Endothelial cell of umbilical vein (primary cell): ENCODE measurements around the gene TFDP1. TPM values are rescaled to one million over a fixed set of nuclear protein-coding genes. Genes with fewer than 3 reads are reported as not detected.

Experiments used
- BruUV-seq: library from RNA; stranded (reverse); fragments of 400-500 nt; replicated peaks from 2 replicates; lab custom pipeline; 2021; lab: Mats Ljungman, UMichigan
- CTCF ChIA-PET: fragments of 300-600, 350-600 bp; sonication (Branson Sonifier 250); formaldehyde crosslinking; loops from one replicate; lab custom pipeline; 2021; ENCODE audit warnings: antibody characterized with exemption, inconsistent platforms; lab: Charles Lee
- POLR2A ChIA-PET: fragments of 300-600, 350-600 bp; sonication (Branson Sonifier 250); formaldehyde crosslinking; loops from one replicate; lab custom pipeline; 2021; ENCODE audit warnings: antibody characterized with exemption, inconsistent platforms; lab: Charles Lee
- DNase-seq: peaks from one replicate; pipeline ENCODE4 v3.0.0-alpha.2; 2011; ENCODE audit warnings: low read depth, low spot score
- FAIRE-seq: peaks from 2 replicates; lab custom pipeline; 2011; peaks lifted over from hg19 to GRCh38; lab: Jason Lieb, UNC
- H2AFZ ChIP-seq: 2 replicates; pipeline ENCODE4 v1.6.0; 2012; ENCODE audit warnings: low read depth, low read length, control low read depth, inconsistent platforms
- H3K27ac ChIP-seq: 2 replicates; pipeline ENCODE4 v1.5.1; 2011; ENCODE audit warnings: low read depth, mild to moderate bottlenecking, control low read depth, low read length, moderate library complexity; ENCODE audit not compliant: insufficient read depth
- H3K27me3 ChIP-seq, 2 experiments: 2 replicates each; pipeline versions ENCODE4 v1.6.0 to v1.6.1; 2011; ENCODE audit warnings: low read length in 2 of 2, mixed read lengths in 1 of 2; ENCODE audit not compliant: control insufficient read depth in 2 of 2, insufficient read depth in 2 of 2
- H3K36me3 ChIP-seq, 2 experiments: 2 replicates in 1 of 2; 3 replicates in 1 of 2; pipeline ENCODE4 v1.5.1; 2011; ENCODE audit warnings: low read length in 2 of 2, mild to moderate bottlenecking in 1 of 2, moderate library complexity in 1 of 2; ENCODE audit not compliant: control insufficient read depth in 2 of 2, insufficient read depth in 2 of 2; ENCODE audit errors: extremely low read depth in 1 of 2
- H3K4me1 ChIP-seq: 3 replicates; pipeline ENCODE4 v1.5.1; 2011; ENCODE audit warnings: mild to moderate bottlenecking, low read length; ENCODE audit not compliant: control insufficient read depth, insufficient read depth; ENCODE audit errors: extremely low read depth
- H3K4me2 ChIP-seq: 2 replicates; pipeline ENCODE4 v1.6.1; 2011; ENCODE audit warnings: low read length, control low read depth, mixed read lengths; ENCODE audit not compliant: insufficient read depth
- H3K4me3 ChIP-seq, 3 experiments: fragments of 200-600 bp in 1 of 3; sonication (generic), shearing (Covaris generic) in 1 of 3; replicated peaks in 1 of 3; 2 replicates each; pipeline ENCODE4 v1.5.1; 2011 to 2016; ENCODE audit warnings: control low read depth in 3 of 3, low read length in 3 of 3, mild to moderate bottlenecking in 2 of 3, inconsistent platforms in 1 of 3, low read depth in 1 of 3, moderate library complexity in 1 of 3; ENCODE audit not compliant: insufficient read depth in 1 of 3
- H3K79me2 ChIP-seq: 2 replicates; pipeline ENCODE4 v1.6.0; 2012; ENCODE audit warnings: low read length, inconsistent platforms; ENCODE audit not compliant: control insufficient read depth, insufficient read depth
- H3K9ac ChIP-seq: replicated peaks from 2 replicates; pipeline ENCODE3; 2011; ENCODE audit warnings: low read length, control low read depth; ENCODE audit not compliant: insufficient read depth; ENCODE audit errors: extremely low read depth
- H3K9me1 ChIP-seq: replicated peaks from 3 replicates; pipeline ENCODE4 v1.6.0; 2011; ENCODE audit warnings: mild to moderate bottlenecking, low read length; ENCODE audit not compliant: control insufficient read depth, insufficient read depth; ENCODE audit errors: extremely low read depth
- H3K9me3 ChIP-seq: replicated peaks from 2 replicates; pipeline ENCODE4 v1.5.1; 2012; ENCODE audit warnings: low read length, inconsistent platforms; ENCODE audit not compliant: control insufficient read depth, insufficient read depth
- H4K20me1 ChIP-seq: replicated peaks from 2 replicates; pipeline ENCODE3; 2011; ENCODE audit warnings: mild to moderate bottlenecking, low read length; ENCODE audit not compliant: control insufficient read depth, insufficient read depth; ENCODE audit errors: extremely low read depth
- EZH2 ChIP-seq: IDR thresholded peaks from 2 replicates; pipeline ENCODE4 v1.6.1; 2012; ENCODE audit warnings: borderline replicate concordance, low read depth, mild to moderate bottlenecking, moderate library complexity, low read length, inconsistent platforms; ENCODE audit not compliant: severe bottlenecking
- FOS ChIP-seq: IDR thresholded peaks from 2 replicates; pipeline ENCODE4 v1.6.1; 2011; ENCODE audit warnings: mild to moderate bottlenecking, low read length, moderate library complexity, borderline replicate concordance; ENCODE audit not compliant: insufficient read depth
- GATA2 ChIP-seq: IDR thresholded peaks from 2 replicates; pipeline ENCODE4 v1.7.0; 2011; ENCODE audit warnings: low read depth, mild to moderate bottlenecking, moderate library complexity, mixed read lengths, low read length; ENCODE audit not compliant: insufficient read length, insufficient read depth
- JUN ChIP-seq: IDR thresholded peaks from 2 replicates; pipeline ENCODE4 v1.6.1; 2011; ENCODE audit warnings: borderline replicate concordance, low read depth; ENCODE audit not compliant: insufficient read length, insufficient read depth
- MAX ChIP-seq: IDR thresholded peaks from 2 replicates; pipeline ENCODE4 v1.6.1; 2011; ENCODE audit not compliant: insufficient read depth, insufficient read length
- MYC ChIP-seq: IDR thresholded peaks from one replicate; pipeline ENCODE4 v1.6.1; 2011; ENCODE audit warnings: mild to moderate bottlenecking, low read depth, low read length
- POLR2A ChIP-seq: IDR thresholded peaks from 2 replicates; pipeline ENCODE4 v1.6.1; 2012; ENCODE audit warnings: low read depth, mild to moderate bottlenecking, control low read depth, low read length
- POLR2AphosphoS5 ChIP-seq: IDR thresholded peaks from 2 replicates; pipeline ENCODE4 v1.6.1; 2012; ENCODE audit warnings: low read depth, mild to moderate bottlenecking, control low read depth, low read length, moderate library complexity; ENCODE audit not compliant: insufficient read depth
- dilution Hi-C: fragments of 300-500 bp; cut with MboI; formaldehyde crosslinking; loops from one replicate; pipeline ENCODE4 v1.15.0; 2019; ENCODE audit warnings: low sequenced_read_pairs; ENCODE audit not compliant: extremely low pct_ligation_motif_present
- intact Hi-C: fragments of 100-400 bp; cut with micrococcal nuclease; formaldehyde crosslinking; loops from one replicate; pipeline ENCODE4 v1.10.0; 2022
- polyA plus RNA-seq, 4 experiments: library from polyadenylated mRNA; depleted of rRNA in 3 of 4; stranded (reverse) in 3 of 4; unstranded in 1 of 4; fragments of >200 nt; gene quantifications; 2 replicates each; pipeline versions ENCODE4 v1.2.1 to v1.2.3, GENCODE V29; 2011 to 2012; ENCODE audit warnings: missing spikeins in 1 of 4
- total RNA-seq: library from RNA; stranded (reverse); gene quantifications from 2 replicates; pipeline ENCODE4 v1.2.3, GENCODE V29; 2021
- TF ChIP-seq, protein P1 (sequence below), 2 donors: IDR thresholded peaks; 1 replicate in 1 of 2; 2 replicates in 1 of 2; pipeline ENCODE4 v1.5.1; 2011; ENCODE audit warnings: low read length in 2 of 2, mild to moderate bottlenecking in 2 of 2, moderate library complexity in 2 of 2, control low read depth in 1 of 2, inconsistent platforms in 1 of 2, low read depth in 1 of 2; ENCODE audit not compliant: insufficient read depth in 1 of 2; ENCODE audit errors: extremely low read depth in 1 of 2

TFDP1 gene
- total and polyA plus RNA-seq, 2 donors (not counting 3 experiments of a cell fraction or from before 2014, with no cell fraction given), result 64.3 to 137 TPM

DNA sequence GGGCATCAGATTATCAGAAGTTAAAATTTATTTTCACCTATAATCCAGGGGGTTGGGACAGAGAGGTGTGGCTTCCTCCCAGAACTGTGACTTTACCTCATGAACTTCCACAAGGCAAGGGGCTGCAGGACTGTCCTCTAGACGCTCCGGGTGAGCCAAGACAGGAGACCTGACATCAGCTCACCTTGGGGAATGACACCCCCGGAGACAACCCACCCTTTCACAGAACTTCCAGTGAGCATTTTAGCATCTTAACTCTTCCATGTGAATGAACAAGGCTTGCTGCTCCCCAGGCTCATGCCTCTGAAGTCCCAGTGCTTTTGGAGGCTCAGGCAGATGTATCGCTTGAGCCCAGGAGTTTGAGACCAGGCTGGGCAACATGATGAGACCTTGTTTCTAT is 29.4 kb upstream of the TFDP1 start:
- POLR2A ChIA-PET, result no interaction called here

GRCh38 chr13:113557013-113557412 is 27.5 kb upstream of the TFDP1 start:
- Histone ChIP-seq H3K27ac (no peak overlapping the region), H4K20me1 (no peaks in the 10 kb centered on the region), H3K36me3 (peaks cover 0 to under 1% of the 10 kb centered on the region in 2 experiments), H3K9me3 (no peaks in the 10 kb centered on the region), H3K4me3 (no peak overlapping the region), H2AFZ (no peak overlapping the region), H3K27me3 (no peaks in the 10 kb centered on the region), H3K79me2 (no peaks in the 10 kb centered on the region), H3K9ac (no peak overlapping the region), H3K4me1 (peaks cover 13% of the 10 kb centered on the region), H3K4me2 (no peak overlapping the region), H3K9me1 (no peaks in the 10 kb centered on the region)
- DNase-seq (no peak), FAIRE-seq (no peak)
- dilution Hi-C loops, result no loop called here
- ChIA-PET CTCF (interaction anchor here (1.1 kb wide), 1 partner anchor 12 kb away, joined by 4 read pairs; no protein-coding TSS in a partner anchor), POLR2A (no interaction called here)
- no TSS peak for BruUV-seq
- TF ChIP-seq EZH2, result no peak
- TF ChIP-seq, protein P1, sequence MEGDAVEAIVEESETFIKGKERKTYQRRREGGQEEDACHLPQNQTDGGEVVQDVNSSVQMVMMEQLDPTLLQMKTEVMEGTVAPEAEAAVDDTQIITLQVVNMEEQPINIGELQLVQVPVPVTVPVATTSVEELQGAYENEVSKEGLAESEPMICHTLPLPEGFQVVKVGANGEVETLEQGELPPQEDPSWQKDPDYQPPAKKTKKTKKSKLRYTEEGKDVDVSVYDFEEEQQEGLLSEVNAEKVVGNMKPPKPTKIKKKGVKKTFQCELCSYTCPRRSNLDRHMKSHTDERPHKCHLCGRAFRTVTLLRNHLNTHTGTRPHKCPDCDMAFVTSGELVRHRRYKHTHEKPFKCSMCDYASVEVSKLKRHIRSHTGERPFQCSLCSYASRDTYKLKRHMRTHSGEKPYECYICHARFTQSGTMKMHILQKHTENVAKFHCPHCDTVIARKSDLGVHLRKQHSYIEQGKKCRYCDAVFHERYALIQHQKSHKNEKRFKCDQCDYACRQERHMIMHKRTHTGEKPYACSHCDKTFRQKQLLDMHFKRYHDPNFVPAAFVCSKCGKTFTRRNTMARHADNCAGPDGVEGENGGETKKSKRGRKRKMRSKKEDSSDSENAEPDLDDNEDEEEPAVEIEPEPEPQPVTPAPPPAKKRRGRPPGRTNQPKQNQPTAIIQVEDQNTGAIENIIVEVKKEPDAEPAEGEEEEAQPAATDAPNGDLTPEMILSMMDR (IDR thresholded peaks at IDR 0.05; ENCODE audit: extremely low read depth in 1 of 2, insufficient read depth in 1 of 2, low read depth in 1 of 2, low read length in 2 of 2), result no peak
- no peak for TF ChIP-seq MAX
- no peak for TF ChIP-seq POLR2AphosphoS5
- TF ChIP-seq MYC, result no peak
- no peak for TF ChIP-seq POLR2A
- TF ChIP-seq GATA2, result no peak
- no peak for TF ChIP-seq FOS
- no peak for TF ChIP-seq JUN
- intact Hi-C loops, result no loop called here

More for the DNA sequence above, 29.4 kb upstream of the TFDP1 start:
- Histone ChIP-seq H3K9me1 (no peaks in the 10 kb centered on the region), H3K27me3 (no peaks in the 10 kb centered on the region), H3K9ac (no peak overlapping the region), H3K79me2 (no peaks in the 10 kb centered on the region), H3K4me1 (peaks cover 13% of the 10 kb centered on the region), H3K27ac (no peak overlapping the region), H3K36me3 (peaks cover 3 to 12% of the 10 kb centered on the region in 2 experiments), H4K20me1 (no peaks in the 10 kb centered on the region), H2AFZ (no peak overlapping the region), H3K4me3 (no peak overlapping the region), H3K9me3 (no peaks in the 10 kb centered on the region), H3K4me2 (no peak overlapping the region)
- FAIRE-seq (no peak), DNase-seq (no peak)
- intact Hi-C loops, result no loop called here
- TF ChIP-seq POLR2AphosphoS5, result no peak
- no peak for TF ChIP-seq JUN
- TF ChIP-seq POLR2A, result no peak
- TF ChIP-seq GATA2, result no peak
- no peak for TF ChIP-seq FOS
- TF ChIP-seq MAX, result no peak
- no peak for TF ChIP-seq MYC
- BruUV-seq, result no TSS peak
- dilution Hi-C loops, result no loop called here
- CTCF ChIA-PET, result no interaction called here
